AG04449 (cell line): ENCODE measurements around the gene SLC7A9.

Experiments used
- CTCF ChIA-PET: fragments of 350-600 bp; formaldehyde crosslinking; extraction: SDS; loops from one replicate; lab custom pipeline; 2021; ENCODE audit warnings: antibody characterized with exemption; lab: Yijun Ruan, JAX
- POLR2A ChIA-PET: fragments of 400-600, 350-600 bp; formaldehyde crosslinking; extraction: SDS; loops from one replicate; lab custom pipeline; 2020; ENCODE audit warnings: antibody characterized with exemption, inconsistent platforms; lab: Yijun Ruan, JAX
- DNase-seq: peaks from one replicate; pipeline ENCODE4 v3.0.0-alpha.2; 2010; ENCODE audit warnings: low read depth, low spot score
- H3K4me3 ChIP-seq: 2 replicates; pipeline ENCODE4 v1.5.1; 2011; ENCODE audit warnings: low read depth, mild to moderate bottlenecking, control low read depth, low read length
- TF ChIP-seq, protein P1 (sequence below): IDR thresholded peaks from one replicate; pipeline ENCODE4 v1.5.1; 2011; ENCODE audit warnings: mild to moderate bottlenecking, moderate library complexity, low read length, control low read depth, inconsistent platforms; ENCODE audit not compliant: insufficient read depth; ENCODE audit errors: missing control alignments

The SLC7A9 gene

GRCh38 chr19:32824191-32824751, 45.3 kb downstream of the SLC7A9 start:
- CTCF ChIA-PET: no interaction called here
- TF ChIP-seq, protein P1, sequence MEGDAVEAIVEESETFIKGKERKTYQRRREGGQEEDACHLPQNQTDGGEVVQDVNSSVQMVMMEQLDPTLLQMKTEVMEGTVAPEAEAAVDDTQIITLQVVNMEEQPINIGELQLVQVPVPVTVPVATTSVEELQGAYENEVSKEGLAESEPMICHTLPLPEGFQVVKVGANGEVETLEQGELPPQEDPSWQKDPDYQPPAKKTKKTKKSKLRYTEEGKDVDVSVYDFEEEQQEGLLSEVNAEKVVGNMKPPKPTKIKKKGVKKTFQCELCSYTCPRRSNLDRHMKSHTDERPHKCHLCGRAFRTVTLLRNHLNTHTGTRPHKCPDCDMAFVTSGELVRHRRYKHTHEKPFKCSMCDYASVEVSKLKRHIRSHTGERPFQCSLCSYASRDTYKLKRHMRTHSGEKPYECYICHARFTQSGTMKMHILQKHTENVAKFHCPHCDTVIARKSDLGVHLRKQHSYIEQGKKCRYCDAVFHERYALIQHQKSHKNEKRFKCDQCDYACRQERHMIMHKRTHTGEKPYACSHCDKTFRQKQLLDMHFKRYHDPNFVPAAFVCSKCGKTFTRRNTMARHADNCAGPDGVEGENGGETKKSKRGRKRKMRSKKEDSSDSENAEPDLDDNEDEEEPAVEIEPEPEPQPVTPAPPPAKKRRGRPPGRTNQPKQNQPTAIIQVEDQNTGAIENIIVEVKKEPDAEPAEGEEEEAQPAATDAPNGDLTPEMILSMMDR: no peak
- POLR2A ChIA-PET: no interaction called here
- H3K4me3 ChIP-seq: no peak overlapping the region
- DNase-seq: no peak

DNA sequence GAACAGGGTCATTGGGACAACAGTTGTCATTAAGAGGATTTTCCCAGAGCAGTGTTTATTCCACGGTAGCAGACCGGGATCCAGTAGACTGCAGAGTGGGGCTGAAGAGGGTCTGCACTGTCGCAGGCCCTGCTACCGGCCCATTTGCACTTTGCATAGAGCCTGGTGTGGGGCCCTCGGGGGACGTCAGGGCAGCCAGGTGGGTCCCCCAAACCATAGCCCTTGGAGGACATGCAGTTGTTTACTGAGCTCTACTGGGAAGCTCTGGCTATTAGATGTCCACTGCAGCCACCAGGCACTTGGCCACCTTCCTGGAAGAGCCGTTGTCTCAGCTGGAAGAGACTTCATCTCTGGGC, 45.8 kb downstream of the SLC7A9 start:
- POLR2A ChIA-PET: no interaction called here

DNA sequence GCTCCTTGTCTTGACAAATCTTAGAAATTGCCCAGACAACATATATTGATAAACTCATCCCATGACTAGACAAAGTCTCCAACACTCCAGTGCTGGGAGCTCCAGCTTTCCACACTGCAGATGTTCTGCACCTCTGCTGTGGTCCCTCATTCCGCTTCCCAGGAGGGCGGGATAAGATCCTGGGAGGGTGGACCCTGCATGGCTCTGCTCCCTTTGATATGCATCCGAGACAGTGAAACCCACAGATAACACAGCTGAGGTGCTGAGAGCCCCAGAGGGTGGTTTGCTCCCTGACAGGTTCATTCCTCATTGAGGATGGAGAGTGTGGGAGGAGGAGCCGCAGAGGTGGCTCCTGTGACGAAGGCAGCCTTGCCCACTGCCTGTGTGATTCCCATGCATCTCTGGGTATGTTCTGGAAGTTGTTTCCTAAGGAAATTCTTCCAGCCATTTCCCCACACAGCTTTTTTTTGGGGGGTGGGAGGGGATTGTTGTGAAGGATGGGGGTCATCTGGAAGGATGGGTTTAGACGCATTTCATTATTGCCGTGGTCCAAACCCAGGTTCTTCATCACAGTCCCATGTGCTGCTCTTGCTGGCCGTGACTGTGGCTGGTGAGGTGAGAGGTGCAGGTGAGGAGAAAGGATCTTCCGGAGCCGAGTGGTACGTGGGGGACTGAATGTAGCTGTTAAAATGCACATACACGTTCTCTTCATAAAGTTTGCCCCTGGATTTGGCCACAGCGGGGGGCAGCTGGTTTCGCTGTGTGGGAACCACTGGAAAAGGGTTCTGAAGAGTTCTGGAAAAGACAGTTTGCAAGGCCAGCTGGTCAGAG, 46.4 kb downstream of the SLC7A9 start:
- TF ChIP-seq, protein P1: no peak
- POLR2A ChIA-PET: no interaction called here
- CTCF ChIA-PET: no interaction called here
- no peak for DNase-seq
- no peak overlapping the region for H3K4me3 ChIP-seq

More for the DNA sequence above, 45.8 kb downstream of the SLC7A9 start:
- TF ChIP-seq, protein P1: no peak
- CTCF ChIA-PET: no interaction called here
- DNase-seq: no peak
- no peak overlapping the region for H3K4me3 ChIP-seq

DNA sequence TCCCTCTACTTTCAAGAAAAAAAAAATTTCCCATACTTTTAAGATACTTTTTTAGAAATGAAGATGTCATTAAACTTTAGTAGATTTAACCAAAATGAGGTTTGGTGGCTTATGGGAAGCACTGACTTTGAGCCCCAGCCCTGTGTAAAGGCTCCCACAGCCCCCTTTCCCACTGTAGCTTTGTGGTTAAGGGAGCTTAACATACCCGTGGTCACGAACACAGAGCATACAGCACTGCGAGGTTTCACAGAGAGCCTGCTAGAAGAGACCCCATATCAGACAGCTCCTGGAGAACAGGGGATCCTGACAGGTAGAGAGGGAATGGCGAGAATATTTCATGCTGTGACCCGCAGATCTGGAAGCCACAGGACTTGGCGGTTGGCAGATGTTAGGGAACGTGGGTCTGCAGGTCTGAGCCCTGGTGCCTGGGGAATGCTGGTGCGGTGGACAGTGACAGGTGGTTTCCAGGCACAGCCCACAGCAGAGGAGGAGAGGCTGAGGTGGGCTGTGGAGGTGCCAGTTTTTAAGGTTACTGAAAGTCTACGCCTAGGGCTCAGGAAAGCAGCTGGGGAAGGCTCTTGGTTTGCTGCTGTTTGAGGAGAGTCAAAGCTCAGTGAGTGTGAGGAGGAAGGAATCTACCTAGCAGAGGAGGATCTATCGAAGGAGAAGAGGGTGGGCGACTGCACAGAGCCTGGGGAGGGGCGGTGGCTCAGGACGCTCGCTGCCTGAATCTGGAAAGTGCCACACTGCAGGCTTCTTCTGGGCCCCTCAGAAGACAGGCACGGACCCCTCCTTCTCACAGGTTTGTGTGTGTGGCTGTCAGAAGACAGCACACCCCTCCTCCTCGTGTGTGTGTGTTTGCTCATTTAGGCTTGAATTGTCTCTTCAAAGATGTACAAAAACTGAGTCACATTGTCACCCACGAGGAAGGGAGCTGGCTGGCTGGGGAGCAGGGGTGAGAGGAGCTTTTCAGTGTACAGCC, 49.9 kb downstream of the SLC7A9 start:
- H3K4me3 ChIP-seq: no peak overlapping the region
- TF ChIP-seq, protein P1: no peak
- ChIA-PET POLR2A (no interaction called here), CTCF (interaction anchor here (0.8 kb wide), 1 partner anchor 8 kb away, joined by 3 read pairs; no protein-coding TSS in a partner anchor)
- no peak for DNase-seq

DNA sequence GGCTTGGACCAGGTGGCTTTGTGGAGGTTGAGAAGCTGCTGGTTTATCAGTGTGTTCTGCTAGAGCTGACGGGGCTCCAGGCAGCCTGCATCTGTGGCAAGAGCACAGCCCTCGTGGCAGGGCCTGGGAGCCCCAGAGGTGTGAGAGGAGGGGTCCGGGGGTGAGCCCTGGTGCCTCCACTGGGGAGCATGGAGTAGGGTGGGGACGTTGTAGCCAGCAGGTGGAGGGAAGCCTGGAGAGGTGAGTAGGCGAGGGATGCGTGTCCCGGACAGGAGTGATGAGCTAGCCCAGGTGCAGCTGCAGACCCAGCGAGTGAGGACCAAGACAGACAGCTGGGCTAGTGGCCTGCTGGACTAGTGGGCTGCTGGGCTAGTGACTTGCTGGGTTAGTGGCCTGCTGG, 51.0 kb downstream of the SLC7A9 start:
- ChIA-PET CTCF (interaction anchor here (0.8 kb wide), 1 partner anchor 10 kb away, joined by 3 read pairs; no protein-coding TSS in a partner anchor), POLR2A (no interaction called here)
- TF ChIP-seq, protein P1: no peak
- H3K4me3 ChIP-seq: no peak overlapping the region
- no peak for DNase-seq
